HL-60 (cell line): Measurements from ENCODE around the gene MYO7A.

Experiments used
- DNase-seq, 2 experiments: peaks; one replicate each; pipeline ENCODE4 v3.0.0-alpha.2; 2010 to 2020; ENCODE audit warnings: low read depth in 1 of 2, low spot score in 1 of 2
- H3K27ac ChIP-seq: fragments of 250-450 bp; sonication (Bioruptor Pico); replicated peaks from 2 replicates; pipeline ENCODE4 v1.5.1; 2020; ENCODE audit warnings: mild to moderate bottlenecking, moderate library complexity
- H3K27me3 ChIP-seq: fragments of 250-450 bp; sonication (Bioruptor Pico); 2 replicates; pipeline ENCODE4 v1.5.1; 2021; ENCODE audit warnings: mild to moderate bottlenecking, moderate library complexity; ENCODE audit not compliant: insufficient read depth, poor library complexity, severe bottlenecking
- H3K4me3 ChIP-seq: replicated peaks from 2 replicates; pipeline ENCODE4 v1.5.1; 2011; ENCODE audit warnings: mild to moderate bottlenecking, control low read depth, low read length; ENCODE audit not compliant: insufficient read depth
- CTCF ChIP-seq: IDR thresholded peaks from one replicate; pipeline ENCODE4 v1.5.1; 2011; ENCODE audit warnings: low read length, control low read depth, inconsistent platforms; ENCODE audit not compliant: insufficient read depth
- GABPA ChIP-seq: IDR thresholded peaks from 2 replicates; pipeline ENCODE4 v1.6.1; 2012; ENCODE audit warnings: low read depth
- POLR2AphosphoS5 ChIP-seq: IDR thresholded peaks from 2 replicates; pipeline ENCODE4 v1.6.1; 2012; ENCODE audit warnings: low read depth
- SPI1 ChIP-seq: IDR thresholded peaks from 2 replicates; pipeline ENCODE4 v1.6.1; 2012; ENCODE audit warnings: low read depth, mild to moderate bottlenecking, borderline replicate concordance
- TF ChIP-seq, protein P1 (sequence below): IDR thresholded peaks from 2 replicates; pipeline ENCODE4 v1.6.1; 2012; ENCODE audit warnings: low read depth; ENCODE audit not compliant: insufficient replicate concordance

Gene MYO7A

DNA sequence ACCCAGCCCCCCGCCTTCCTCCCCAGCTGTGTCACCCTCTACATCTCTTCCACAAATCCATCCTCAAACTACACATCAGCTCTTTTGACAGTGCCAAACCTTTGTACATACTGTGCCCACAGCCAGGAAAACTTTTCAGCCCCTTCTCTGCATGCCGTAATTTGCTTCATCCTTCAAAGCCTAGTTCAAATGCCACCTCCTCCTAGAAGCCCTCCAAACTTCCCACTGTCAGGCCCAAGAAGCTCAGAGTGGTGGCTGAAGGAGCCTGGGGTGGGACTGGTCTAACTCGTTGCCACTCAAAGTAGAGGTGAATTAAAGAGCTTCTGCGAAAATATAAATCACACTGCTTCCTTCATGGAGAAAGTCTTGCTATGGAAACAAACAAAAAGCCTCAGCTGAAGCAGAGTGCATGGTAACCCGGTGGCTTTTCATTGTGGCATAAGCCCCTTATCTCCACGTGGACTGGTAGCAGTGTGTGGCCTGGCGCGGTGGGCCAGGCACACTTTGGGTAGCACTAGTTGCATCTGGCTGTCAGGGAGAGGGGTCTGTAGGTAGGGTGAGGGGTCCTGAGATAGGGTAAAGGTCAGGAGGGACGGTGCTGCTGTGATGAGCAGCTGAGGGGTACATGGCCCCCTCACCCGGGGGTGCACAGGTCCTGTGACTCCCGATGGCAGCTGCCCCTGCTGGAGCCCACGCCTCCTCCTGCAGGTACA, 76.9 kb downstream of the MYO7A start:
- Histone ChIP-seq H3K27me3 (no peaks in the 10 kb centered on the region), H3K27ac (no peak overlapping the region), H3K4me3 (no peak overlapping the region)
- TF ChIP-seq POLR2AphosphoS5 (no peak), SPI1 (no peak), CTCF (no peak), GABPA (no peak)
- TF ChIP-seq, protein P1, sequence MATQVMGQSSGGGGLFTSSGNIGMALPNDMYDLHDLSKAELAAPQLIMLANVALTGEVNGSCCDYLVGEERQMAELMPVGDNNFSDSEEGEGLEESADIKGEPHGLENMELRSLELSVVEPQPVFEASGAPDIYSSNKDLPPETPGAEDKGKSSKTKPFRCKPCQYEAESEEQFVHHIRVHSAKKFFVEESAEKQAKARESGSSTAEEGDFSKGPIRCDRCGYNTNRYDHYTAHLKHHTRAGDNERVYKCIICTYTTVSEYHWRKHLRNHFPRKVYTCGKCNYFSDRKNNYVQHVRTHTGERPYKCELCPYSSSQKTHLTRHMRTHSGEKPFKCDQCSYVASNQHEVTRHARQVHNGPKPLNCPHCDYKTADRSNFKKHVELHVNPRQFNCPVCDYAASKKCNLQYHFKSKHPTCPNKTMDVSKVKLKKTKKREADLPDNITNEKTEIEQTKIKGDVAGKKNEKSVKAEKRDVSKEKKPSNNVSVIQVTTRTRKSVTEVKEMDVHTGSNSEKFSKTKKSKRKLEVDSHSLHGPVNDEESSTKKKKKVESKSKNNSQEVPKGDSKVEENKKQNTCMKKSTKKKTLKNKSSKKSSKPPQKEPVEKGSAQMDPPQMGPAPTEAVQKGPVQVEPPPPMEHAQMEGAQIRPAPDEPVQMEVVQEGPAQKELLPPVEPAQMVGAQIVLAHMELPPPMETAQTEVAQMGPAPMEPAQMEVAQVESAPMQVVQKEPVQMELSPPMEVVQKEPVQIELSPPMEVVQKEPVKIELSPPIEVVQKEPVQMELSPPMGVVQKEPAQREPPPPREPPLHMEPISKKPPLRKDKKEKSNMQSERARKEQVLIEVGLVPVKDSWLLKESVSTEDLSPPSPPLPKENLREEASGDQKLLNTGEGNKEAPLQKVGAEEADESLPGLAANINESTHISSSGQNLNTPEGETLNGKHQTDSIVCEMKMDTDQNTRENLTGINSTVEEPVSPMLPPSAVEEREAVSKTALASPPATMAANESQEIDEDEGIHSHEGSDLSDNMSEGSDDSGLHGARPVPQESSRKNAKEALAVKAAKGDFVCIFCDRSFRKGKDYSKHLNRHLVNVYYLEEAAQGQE, result no peak
- DNase-seq, result no peak

GRCh38 chr11:77205467-77206263, 77.6 kb downstream of the MYO7A start:
- DNase-seq, result no peak
- no peak for TF ChIP-seq GABPA
- TF ChIP-seq, protein P1, result no peak
- H3K4me3 ChIP-seq, result no peak overlapping the region
- H3K27ac ChIP-seq, result no peak overlapping the region
- no peaks in the 10 kb centered on the region for H3K27me3 ChIP-seq

DNA sequence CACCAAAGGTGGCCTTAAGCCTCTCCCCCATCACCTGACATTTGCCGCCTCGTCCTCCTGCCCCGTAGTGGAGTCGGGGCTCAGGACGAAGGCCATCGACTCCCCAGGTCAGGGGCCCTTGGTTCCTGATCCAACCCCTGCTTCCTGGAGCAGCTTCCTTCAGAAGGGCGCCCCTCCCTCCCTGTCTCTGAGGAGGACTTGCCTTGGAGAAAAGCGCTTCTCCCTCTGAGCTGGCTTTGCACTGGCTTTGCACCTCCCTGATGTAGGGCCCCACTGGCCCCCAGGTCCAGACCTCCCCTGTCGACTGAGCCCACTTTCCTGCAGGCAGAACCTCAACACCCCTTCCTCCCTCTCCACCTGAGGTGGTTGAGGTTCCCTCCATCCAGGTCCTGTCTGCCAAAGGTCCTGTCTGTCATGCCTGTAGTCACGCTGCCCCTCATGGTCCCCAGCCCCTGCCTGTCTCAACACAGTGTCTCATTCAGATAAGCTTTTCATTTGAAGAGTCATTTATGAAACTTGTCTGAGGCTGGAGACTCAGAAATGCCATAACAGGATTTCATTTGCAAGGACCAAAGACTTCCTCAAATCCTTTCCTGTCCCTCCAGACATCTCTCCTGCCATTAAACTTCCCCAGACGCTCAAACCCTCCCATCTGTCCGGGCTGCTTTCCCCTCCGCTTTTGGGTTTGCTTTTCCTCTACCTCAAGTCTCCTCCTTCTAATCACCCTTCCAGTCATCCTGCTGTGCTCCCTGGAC, 78.4 kb downstream of the MYO7A start:
- Histone ChIP-seq H3K27me3 (no peaks in the 10 kb centered on the region), H3K4me3 (no peak overlapping the region), H3K27ac (no peak overlapping the region)
- TF ChIP-seq GABPA (no peak), SPI1 (peak; percentile 50; the same call in 1 of the 2 replicates), POLR2AphosphoS5 (no peak), CTCF (no peak)
- TF ChIP-seq, protein P1, result no peak
- no peak for DNase-seq
